ENCODE results near the gene EPHB3. TPM values are rescaled to one million over a fixed set of nuclear protein-coding genes. Genes with fewer than 3 reads are reported as not detected.

The EPHB3 gene
- total and polyA plus RNA-seq, 4 donors: 3.1 to 20.5 (median 7.7) TPM

GRCh38 chr3:184593220-184593927 lies 31.8 kb downstream of the EPHB3 start:
- Histone ChIP-seq H3K9ac (ENCODE audit: insufficient read depth in 1 of 2, low read length in 2 of 2) (peak overlapping the region in 1 of 2 donors; percentile 9), H3K4me1 (ENCODE audit: control insufficient read depth in 5 of 5, insufficient read depth in 5 of 5, low read length in 5 of 5) (peaks cover 0 to 55% (median 8%) of the 10 kb centered on the region in 5 donors), H3K4me3 (no peak overlapping the region), H3K27ac (ENCODE audit: low read depth in 1 of 2, low read length in 1 of 2) (no peak overlapping the region), H3K36me3 (ENCODE audit: control insufficient read depth in 4 of 4, insufficient read depth in 4 of 4, low read length in 4 of 4) (no peaks in the 10 kb centered on the region), H3K27me3 (ENCODE audit: control insufficient read depth in 3 of 3, insufficient read depth in 3 of 3, low read length in 2 of 3) (no peaks in the 10 kb centered on the region), H3K9me3 (ENCODE audit: control insufficient read depth in 4 of 4, insufficient read depth in 3 of 4, low read length in 3 of 4) (no peaks in the 10 kb centered on the region)
- ATAC-seq (ENCODE audit: insufficient read depth, low FRiP score) (no peak), DNase-seq (peak in 1 of 3 donors; percentile 40)
- TF ChIP-seq CTCF (IDR thresholded peaks at IDR 0.05; ENCODE audit: control extremely low read depth, extremely low read depth): no peak
- WGBS, 2 donors: 85 to 87% methylated on average over 7 of the region's 7 CpGs

GRCh38 chr3:184593928-184594303 lies 32.3 kb downstream of the EPHB3 start:
- no peaks in the 10 kb centered on the region for H3K36me3 ChIP-seq (ENCODE audit: control insufficient read depth in 4 of 4, insufficient read depth in 4 of 4, low read length in 4 of 4)
- no peaks in the 10 kb centered on the region for H3K27me3 ChIP-seq (ENCODE audit: control insufficient read depth in 3 of 3, insufficient read depth in 3 of 3, low read length in 2 of 3)
- no peaks in the 10 kb centered on the region for H3K9me3 ChIP-seq (ENCODE audit: control insufficient read depth in 4 of 4, insufficient read depth in 3 of 4, low read length in 3 of 4)
- no peak overlapping the region for H3K4me3 ChIP-seq
- no peak overlapping the region for H3K27ac ChIP-seq (ENCODE audit: low read depth in 1 of 2, low read length in 1 of 2)
- H3K9ac ChIP-seq (ENCODE audit: insufficient read depth in 1 of 2, low read length in 2 of 2): no peak overlapping the region
- ATAC-seq (ENCODE audit: insufficient read depth, low FRiP score): no peak
- no peak for DNase-seq
- WGBS, 2 donors: 85 to 87% methylated on average over 10 of the region's 10 CpGs
- H3K4me1 ChIP-seq (ENCODE audit: control insufficient read depth in 5 of 5, insufficient read depth in 5 of 5, low read length in 5 of 5): peaks cover 0 to 55% (median 8%) of the 10 kb centered on the region in 5 donors
- TF ChIP-seq CTCF (IDR thresholded peaks at IDR 0.05; ENCODE audit: control extremely low read depth, extremely low read depth): no peak

GRCh38 chr3:184594371-184595001 lies 32.9 kb downstream of the EPHB3 start:
- no peak overlapping the region for H3K9ac ChIP-seq (ENCODE audit: insufficient read depth in 1 of 2, low read length in 2 of 2)
- H3K9me3 ChIP-seq (ENCODE audit: control insufficient read depth in 4 of 4, insufficient read depth in 3 of 4, low read length in 3 of 4): no peaks in the 10 kb centered on the region
- WGBS, 2 donors: 74 to 87% methylated on average over 12 of the region's 12 CpGs
- H3K27ac ChIP-seq (ENCODE audit: low read depth in 1 of 2, low read length in 1 of 2): no peak overlapping the region
- H3K4me3 ChIP-seq: no peak overlapping the region
- peaks cover 0 to 55% (median 8%) of the 10 kb centered on the region in 5 donors for H3K4me1 ChIP-seq (ENCODE audit: control insufficient read depth in 5 of 5, insufficient read depth in 5 of 5, low read length in 5 of 5)
- no peaks in the 10 kb centered on the region for H3K27me3 ChIP-seq (ENCODE audit: control insufficient read depth in 3 of 3, insufficient read depth in 3 of 3, low read length in 2 of 3)
- no peak for ATAC-seq (ENCODE audit: insufficient read depth, low FRiP score)
- no peaks in the 10 kb centered on the region for H3K36me3 ChIP-seq (ENCODE audit: control insufficient read depth in 4 of 4, insufficient read depth in 4 of 4, low read length in 4 of 4)
- DNase-seq: no peak
- TF ChIP-seq CTCF (IDR thresholded peaks at IDR 0.05; ENCODE audit: control extremely low read depth, extremely low read depth): no peak
